NCI-H2171 (cell line): Measurements from ENCODE around the gene EVA1B.

Experiments used
- DNase-seq: peaks from one replicate; lab custom pipeline; 2025; lab: John Stamatoyannopoulos, UW

EVA1B gene

DNA sequence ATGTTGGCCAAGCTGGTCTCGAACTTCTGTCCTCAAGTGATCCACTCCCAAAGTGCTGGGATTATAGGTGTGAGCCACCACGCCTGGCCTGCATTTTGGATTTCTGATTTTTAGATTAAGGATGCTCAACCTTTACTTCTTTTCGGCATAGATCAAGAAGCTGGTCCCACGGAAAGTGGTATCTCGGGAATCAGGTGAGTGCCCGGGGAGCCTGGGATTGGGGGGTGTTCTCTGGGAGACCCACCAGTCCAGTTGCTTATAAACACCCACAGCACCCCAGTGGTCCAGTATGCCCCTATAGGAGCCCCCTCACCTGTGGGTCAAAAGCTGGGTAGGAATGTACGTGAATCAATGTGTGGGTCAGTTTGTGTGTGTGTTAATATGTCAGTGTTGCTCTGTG is 14.0 kb downstream of the EVA1B start:
- no peak for DNase-seq

DNA sequence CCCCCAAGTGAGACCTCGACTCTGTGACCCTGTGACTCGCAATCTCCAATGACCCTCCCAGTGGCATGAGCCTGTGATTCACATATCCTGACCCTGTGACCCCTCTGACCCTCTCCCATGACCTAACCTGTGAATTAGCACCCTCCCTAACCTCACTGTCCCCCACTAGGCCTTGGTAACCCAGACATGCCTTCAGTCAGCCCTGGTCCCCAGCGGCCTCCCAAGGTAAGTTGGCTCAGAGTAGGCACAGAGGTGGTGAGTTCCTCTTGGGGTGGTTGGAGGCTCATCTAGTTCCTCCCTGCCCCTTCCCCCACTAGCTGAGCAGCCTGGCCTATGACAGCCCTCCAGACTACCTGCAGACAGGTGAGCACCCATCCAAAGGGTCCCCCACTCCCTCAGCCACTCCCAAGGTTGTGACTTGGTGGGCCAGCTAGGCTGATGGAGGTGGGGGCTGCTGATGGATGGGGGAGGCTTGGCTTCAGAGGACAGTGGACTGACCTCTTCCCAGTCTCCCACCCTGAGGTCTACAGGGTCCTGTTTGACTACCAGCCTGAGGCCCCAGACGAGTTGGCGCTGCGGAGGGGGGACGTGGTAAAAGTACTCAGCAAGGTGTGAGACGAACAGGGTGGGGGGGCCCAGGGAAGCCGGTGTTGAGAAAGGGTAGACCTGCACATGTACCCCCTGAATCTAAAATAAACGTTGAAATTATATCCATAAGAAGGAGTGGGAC is 15.7 kb downstream of the EVA1B start:
- no peak for DNase-seq

DNA sequence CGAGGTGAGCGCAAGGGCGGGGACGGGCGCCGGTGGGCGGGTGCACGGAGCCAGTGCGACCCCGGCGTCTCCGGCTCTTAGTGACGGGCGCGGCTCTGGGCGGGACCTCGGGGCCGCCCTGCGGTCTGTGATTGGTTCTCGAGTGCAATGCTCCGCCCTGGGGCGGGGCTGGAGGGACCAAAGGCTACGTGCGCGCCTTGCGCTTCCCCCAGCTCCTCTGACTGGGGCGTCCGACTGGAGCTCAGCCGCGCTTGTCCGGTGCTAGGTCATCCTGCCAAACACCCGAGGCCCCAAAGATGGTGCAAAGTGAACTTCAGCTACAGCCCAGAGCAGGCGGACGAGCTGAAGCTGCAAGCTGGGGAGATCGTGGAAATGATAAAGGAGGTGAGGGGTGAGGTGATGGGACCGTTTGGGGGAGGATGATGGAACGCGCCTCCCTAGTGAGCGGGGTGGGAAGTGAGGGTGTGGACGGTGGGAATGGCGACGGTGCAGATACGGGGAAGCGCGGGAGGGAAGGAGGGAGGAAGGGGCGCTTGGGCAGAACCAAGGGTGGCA is 16.5 kb downstream of the EVA1B start:
- DNase-seq = peak; percentile 92

GRCh38 chr1:36306210-36306901 is 17.1 kb downstream of the EVA1B start, which contains the start of gene SH3D21:
Gene SH3D21 (plus strand): TSS chr1:36306368. CDS start chr1:36306421, 53 bp downstream.
- peak; percentile 21 for DNase-seq

GRCh38 chr1:36305915-36306209 is 17.6 kb downstream of the EVA1B start:
- no peak for DNase-seq

GRCh38 chr1:36304970-36305914 is 18.2 kb downstream of the EVA1B start:
- no peak for DNase-seq

DNA sequence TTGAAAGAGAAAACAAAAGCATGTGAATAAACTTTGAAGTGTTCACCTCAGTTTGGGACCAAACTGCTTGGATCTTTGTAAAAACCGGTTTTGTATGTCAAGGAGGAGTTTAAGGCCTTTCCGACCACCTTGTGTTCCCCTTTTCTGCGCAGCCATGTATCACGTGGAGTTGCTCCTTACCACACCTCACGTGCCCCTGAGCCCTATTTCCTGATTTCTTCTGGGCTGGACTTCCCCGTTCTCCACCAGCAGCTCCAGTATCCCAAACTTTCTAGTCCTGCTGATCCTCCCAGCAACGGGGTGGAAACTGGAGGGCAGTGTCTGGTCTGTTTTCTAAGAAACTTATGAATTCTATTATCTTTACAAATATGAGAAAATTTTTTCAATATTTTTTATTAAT is 18.9 kb downstream of the EVA1B start:
- DNase-seq = no peak

DNA sequence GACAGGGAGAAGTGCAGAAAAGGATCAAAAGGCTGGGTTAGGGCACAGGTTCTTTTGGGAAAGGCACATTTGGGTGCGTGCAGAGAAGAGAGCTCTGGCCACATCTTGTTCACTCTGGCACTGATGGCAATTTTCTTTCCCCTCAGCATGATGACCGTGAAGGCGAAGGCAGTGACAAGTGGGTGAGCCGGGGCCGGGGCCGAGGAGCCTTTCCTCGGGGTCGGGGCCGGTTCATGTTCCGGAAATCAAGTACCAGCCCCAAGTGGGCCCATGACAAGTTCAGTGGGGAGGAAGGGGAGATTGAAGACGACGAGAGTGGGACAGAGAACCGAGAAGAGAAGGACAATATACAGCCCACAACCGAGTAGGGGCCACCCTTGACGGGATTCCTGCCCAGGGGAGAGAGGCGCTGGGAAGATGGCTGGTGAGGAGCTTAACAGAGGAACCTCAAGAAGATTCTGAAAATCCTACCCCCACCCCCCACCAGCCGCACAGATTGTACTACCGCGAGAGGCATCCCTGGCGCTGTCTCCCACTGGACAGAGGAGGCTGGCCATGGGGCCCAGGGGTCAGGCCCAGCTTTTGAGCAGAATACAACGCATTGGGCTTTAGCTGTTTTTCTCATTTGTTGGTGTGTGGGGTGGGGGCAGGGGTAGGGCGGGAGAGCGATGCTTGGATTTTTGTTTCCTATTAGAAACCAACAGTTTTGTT is 19.6 kb downstream of the EVA1B start:
- no peak for DNase-seq

GRCh38 chr1:36303244-36303643 is 20.2 kb downstream of the EVA1B start:
- DNase-seq = no peak

DNA sequence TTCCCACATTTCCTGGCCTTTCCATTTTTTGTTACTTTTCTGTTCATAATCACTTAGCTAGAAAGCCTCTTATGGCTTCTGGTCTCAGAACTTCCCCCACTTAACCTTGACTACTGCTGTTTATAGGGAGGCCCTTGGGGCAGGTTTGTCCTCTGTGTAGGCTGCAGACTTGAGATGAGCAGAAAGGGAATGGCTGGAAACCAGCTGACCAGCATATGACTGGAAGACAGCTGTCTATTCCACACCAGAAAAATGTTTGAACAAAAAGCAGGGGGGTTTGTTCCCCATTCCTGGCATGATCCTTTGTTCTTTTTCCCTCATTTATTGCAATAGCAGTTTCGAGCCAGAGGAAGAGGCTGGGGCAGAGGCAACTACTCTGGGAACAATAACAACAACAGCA is 22.2 kb downstream of the EVA1B start:
- no peak for DNase-seq

DNA sequence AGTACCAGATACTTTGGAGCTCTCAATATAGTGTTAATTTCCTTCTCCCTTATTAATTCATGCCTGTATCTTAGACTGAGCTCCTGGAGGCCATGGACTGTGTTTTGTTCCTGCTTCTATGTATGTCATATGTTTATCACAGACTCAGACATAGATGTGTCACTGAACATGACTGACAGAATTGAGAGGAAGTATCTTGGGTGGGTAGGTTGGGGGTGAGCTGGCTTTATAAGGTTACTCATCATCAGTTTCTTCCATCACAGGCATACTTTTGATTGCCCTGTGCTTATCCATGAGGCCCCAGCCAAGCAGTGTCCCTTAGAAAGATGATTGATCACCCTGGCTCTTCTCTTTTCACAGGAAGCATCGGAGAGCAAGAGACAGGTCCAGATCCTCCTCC is 22.9 kb downstream of the EVA1B start:
- DNase-seq = no peak

- DNase-seq = no peak
Observed at GRCh38 chr1:36298640-36299039, 24.8 kb downstream of the EVA1B start.

GRCh38 chr1:36297062-36297461 is 26.4 kb downstream of the EVA1B start:
- no peak for DNase-seq

DNA sequence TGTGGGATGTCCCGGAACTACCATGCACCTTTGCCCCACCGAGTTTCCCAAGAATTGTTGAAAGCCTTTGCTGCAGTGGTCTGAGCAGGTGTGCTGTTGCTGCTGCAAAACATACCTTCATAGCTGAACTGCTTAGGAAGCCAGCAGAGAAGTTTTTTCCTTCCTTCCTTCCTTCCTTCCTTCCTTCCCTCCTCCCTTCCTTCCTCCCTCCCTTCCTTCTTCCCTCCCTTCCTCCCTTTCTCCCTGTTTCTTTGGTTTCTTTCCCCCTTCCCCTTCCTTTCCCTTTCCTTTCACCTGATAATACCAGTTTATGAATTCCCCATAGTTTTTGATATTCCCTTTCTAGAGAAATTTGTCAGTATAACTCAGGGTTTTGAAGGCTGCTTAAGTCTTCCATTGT is 28.1 kb downstream of the EVA1B start:
- DNase-seq = no peak

DNA sequence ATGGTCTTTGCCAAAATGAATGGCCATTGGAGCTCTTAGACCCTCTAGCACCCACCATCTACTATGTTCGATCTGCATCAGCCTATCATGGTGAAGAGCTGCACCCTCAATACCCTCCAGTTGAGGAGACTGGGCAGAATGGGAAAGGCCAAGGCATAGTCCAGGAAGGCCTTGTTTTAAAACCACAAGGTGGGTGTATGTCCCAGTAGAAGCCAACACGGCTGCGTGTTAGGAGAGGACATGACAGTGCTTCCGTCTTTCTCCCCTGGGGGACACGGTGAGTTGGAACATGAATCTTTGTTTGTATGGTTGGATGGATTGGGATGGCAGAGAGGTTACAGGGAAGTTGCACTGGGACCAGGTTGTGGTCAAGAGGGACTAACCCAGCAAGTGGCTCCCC is 35.9 kb downstream of the EVA1B start:
- DNase-seq = no peak

- no peak for DNase-seq
Observed at GRCh38 chr1:36286802-36287201, 36.6 kb downstream of the EVA1B start.

- DNase-seq = peak; percentile 46
Observed at GRCh38 chr1:36285443-36286101, 37.9 kb downstream of the EVA1B start.

DNA sequence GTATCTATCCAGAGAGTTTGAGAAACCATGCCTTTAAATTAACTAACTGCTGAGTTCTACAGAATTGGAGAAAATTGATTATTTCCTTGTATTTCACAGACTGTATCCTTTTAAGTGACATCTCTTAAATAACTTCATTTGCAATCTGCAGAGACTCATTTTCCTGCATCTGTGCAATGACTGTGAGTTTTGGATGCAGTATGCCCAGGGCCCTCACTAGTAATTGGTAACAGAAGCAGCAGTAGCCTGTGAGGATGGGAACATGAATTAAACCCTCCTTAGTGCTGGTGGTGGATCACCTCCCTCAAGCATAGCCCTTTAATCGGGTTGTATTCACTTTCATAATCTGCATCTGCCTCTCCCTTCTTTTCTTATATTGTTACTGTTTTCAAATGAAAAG is 38.9 kb downstream of the EVA1B start:
- no peak for DNase-seq

DNA sequence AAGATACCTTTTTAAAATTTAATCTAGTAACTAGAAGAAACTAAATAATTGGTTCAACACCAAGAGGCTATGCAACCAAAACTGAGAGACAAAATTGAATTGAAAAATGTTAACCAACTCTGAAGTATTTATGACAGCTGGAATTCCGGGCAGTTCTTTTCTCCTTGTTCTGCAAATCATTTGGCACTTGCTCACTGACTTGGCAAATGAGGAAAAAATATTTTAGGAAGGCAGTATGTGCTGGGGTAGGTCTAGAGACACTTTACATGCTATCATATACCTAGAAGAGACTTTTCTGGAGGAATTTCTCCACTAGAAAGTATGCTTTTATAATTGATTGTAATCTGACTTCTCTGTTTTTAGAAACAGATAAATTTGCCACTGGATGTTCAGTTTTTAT is 39.4 kb downstream of the EVA1B start:
- no peak for DNase-seq

- DNase-seq = no peak
Observed at GRCh38 chr1:36279789-36280296, 43.6 kb downstream of the EVA1B start.
